ENCODE data around the gene NFS1.

NFS1 gene

DNA sequence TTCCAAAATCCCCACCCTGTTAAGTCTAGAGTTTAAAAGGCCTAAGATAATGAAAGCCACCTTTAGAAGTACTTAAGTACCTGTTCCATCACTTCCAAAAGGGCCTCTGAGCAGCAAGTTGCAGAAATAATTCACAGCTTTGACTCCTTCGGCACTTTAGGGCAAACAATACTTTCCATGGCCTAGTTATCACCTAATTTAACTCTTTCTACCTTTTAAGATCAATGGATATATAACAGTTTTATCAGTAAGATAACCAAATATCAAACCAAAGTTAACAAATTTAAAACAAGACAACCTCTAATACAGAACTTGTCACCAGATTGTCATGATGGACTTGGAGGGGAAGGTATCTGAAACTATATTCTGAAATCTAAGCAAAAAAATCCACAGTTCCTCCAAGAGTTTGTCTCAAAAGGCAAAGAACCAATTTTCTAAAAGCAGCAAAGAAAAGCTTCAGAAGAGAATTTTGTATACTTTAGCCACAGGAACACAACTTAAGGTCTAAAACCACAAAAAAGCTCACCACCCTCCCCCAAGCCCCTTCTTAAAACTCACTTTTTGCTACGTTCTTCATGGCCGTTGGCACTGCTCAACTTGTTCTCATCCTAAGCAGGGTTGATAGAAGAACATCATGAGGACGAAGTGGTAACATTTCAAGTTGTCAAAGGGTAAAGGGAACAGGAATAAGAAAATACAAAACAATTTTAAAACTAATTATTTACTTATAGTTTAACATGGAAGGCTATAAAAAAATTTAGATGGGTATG, 39.4 kb upstream of the NFS1 start:
- peak overlapping the region in 1 of 2 donors; percentile 6 for H3K4me3 ChIP-seq (replicated peaks in 1 of 2; ENCODE audit: low read depth in 2 of 2, low read length in 2 of 2)
- DNase-seq (ENCODE audit: low read depth in 2 of 2) = no peak

DNA sequence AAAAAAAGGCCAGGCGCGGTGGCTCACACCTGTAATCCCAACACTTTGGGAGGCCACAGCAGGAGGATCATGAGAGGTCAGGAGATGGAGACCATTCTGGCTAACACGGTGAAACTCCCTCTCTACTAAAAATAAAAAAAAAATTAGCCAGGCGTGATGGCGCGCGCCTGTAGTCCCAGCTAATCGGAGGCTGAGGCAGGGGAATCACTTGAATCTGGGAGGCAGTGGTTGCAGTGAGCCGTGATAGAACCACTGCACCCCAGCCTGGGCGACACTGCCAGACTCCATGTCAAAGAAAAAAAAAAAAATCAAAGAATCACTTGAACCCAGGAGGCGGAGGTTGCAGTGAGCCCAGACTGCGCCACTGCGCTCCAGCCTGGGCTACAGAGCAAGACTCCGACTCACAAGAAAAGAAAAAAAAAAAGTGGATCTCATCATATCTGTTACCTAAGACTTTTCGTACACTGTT, 38.7 kb upstream of the NFS1 start:
- TF ChIP-seq, protein P1, sequence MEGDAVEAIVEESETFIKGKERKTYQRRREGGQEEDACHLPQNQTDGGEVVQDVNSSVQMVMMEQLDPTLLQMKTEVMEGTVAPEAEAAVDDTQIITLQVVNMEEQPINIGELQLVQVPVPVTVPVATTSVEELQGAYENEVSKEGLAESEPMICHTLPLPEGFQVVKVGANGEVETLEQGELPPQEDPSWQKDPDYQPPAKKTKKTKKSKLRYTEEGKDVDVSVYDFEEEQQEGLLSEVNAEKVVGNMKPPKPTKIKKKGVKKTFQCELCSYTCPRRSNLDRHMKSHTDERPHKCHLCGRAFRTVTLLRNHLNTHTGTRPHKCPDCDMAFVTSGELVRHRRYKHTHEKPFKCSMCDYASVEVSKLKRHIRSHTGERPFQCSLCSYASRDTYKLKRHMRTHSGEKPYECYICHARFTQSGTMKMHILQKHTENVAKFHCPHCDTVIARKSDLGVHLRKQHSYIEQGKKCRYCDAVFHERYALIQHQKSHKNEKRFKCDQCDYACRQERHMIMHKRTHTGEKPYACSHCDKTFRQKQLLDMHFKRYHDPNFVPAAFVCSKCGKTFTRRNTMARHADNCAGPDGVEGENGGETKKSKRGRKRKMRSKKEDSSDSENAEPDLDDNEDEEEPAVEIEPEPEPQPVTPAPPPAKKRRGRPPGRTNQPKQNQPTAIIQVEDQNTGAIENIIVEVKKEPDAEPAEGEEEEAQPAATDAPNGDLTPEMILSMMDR (IDR thresholded peaks at IDR 0.05; ENCODE audit: low read depth, low read length) = no peak
- no peak for DNase-seq (ENCODE audit: low read depth in 2 of 2)
- no peak overlapping the region for H3K4me3 ChIP-seq (replicated peaks in 1 of 2; ENCODE audit: low read depth in 2 of 2, low read length in 2 of 2)

More for the DNA sequence above, 39.4 kb upstream of the NFS1 start:
- TF ChIP-seq, protein P1 (IDR thresholded peaks at IDR 0.05; ENCODE audit: low read depth, low read length) = no peak

DNA sequence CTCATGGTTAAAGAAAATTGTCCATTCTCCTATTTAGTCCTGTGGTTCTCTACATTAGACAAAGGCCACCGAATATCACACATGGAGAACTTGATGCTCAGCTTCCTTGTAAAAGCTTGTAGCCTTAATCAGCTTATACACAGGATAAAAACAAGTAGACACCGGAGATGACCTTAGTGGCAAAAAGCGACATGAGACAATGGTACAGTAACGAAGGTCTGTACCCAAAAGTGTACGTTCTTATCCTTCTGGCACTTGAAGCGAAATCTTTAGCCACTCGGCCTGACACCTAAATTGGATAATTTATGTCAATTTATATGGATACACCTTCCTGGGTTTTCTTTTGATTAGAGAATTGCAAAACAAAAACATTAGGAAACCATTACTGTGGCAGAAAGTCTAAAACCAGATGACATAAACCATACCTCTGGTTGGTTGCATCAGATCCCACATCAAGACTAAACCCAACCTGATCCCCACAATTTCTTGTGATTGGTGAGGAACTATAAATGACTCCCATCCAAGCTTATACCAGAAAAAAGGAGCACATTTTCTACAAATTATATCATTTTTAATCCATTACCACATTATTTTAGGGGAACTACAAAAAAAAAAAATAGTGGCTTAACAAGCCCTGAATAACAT, 36.8 kb upstream of the NFS1 start:
- DNase-seq (ENCODE audit: low read depth in 2 of 2) = peak in 1 of 2 donors; percentile 40
- no peak overlapping the region for H3K4me3 ChIP-seq (replicated peaks in 1 of 2; ENCODE audit: low read depth in 2 of 2, low read length in 2 of 2)
- TF ChIP-seq, protein P1 (IDR thresholded peaks at IDR 0.05; ENCODE audit: low read depth, low read length) = no peak

DNA sequence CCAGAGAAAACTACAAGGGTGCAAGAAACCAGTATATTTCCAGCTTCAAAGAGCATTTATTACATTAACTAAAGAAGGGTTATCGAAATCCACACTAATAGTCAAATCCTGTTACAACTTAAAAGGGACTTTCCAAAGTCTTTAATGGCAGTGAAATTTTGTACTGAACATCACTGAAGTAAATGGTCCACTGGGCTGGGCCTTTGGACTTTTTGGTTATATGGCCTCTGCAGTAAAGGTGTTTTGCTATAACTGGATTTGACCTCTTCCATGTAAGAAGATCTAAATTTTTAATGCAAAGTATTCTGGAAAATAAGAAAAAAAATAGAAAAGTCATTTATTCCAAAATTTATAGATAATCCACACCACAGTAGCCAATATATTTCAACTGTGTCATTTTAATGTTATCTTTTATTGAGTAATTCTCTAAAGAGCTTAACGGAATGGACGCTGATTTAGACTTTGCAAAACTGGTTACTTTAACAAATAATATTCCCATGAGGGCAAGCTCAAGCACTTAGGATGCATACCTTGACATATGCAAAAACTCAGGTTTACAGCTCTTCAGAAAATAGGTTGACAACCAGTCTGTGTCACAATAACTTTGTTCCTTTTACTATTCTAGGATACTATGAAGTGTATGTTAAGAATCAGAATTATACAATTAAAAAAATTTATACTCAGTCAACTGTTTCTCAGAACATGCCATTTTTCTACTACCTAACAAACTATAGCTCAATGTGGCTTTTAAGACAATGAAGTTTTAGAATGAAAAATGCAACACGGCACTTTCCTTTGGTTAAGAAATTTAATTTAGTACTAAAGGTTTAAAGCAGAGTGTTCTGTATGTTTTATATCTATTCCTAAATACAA, 35.9 kb upstream of the NFS1 start:
- DNase-seq (ENCODE audit: low read depth in 2 of 2) = no peak
- TF ChIP-seq, protein P1 (IDR thresholded peaks at IDR 0.05; ENCODE audit: low read depth, low read length) = no peak
- H3K4me3 ChIP-seq (replicated peaks in 1 of 2; ENCODE audit: low read depth in 2 of 2, low read length in 2 of 2) = no peak overlapping the region

DNA sequence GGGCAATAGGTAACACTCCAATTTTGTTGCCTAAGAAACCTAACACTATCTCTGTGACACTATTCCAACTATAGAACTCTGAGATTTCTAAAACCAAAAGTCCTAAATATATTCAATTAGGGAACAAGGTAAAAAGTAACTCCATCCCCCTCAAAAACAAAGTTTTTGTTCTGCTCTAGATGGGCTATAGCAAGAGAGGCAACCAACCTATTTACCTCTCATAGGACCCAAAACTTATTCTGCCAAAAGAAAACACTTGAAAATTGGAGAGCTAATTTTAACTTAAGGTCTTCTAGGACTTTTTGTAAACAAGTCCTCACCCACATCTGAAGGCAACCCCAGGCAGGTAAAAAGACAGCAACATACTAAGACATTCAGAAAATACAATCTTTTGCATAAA, 35.2 kb upstream of the NFS1 start:
- TF ChIP-seq, protein P1 (IDR thresholded peaks at IDR 0.05; ENCODE audit: low read depth, low read length) = no peak
- H3K4me3 ChIP-seq (replicated peaks in 1 of 2; ENCODE audit: low read depth in 2 of 2, low read length in 2 of 2) = no peak overlapping the region

DNA sequence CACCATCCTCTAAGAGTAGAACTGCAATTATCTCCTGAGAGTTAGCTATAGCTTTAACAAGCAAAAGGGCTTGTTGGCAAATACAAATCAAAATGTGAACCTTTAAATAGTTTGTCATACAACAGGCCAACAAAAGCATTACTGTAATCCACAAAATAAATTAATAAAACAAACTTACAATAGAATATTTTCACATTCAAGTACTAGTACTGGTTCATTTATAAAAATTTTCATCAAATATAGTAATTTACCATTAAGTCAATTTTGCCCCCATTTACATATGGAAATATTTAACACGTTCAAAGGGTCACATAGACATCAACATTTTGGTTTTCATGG, 33.5 kb upstream of the NFS1 start:
- TF ChIP-seq, protein P1 (IDR thresholded peaks at IDR 0.05; ENCODE audit: low read depth, low read length) = no peak
- peak in 1 of 2 donors; percentile 5 for DNase-seq (ENCODE audit: low read depth in 2 of 2)
- H3K4me3 ChIP-seq (replicated peaks in 1 of 2; ENCODE audit: low read depth in 2 of 2, low read length in 2 of 2) = no peak overlapping the region

More for the DNA sequence above, 35.2 kb upstream of the NFS1 start:
- no peak for DNase-seq (ENCODE audit: low read depth in 2 of 2)
